Karpas-422 (cell line): ENCODE measurements around the gene DLGAP5. TPM values are rescaled to one million over a fixed set of nuclear protein-coding genes. Genes with fewer than 3 reads are reported as not detected.

Experiments
- DNase-seq: peaks from one replicate; pipeline ENCODE4 v3.0.0-alpha.2; 2015
- H2AFZ ChIP-seq: fragments of 200-600 bp; sonication (generic); 2 replicates; pipeline ENCODE4 v1.6.1; 2014; ENCODE audit warnings: antibody characterized with exemption, low read length, mixed read lengths
- H3K27ac ChIP-seq: fragments of 200-600 bp; sonication (generic); 2 replicates; pipeline ENCODE4 v1.5.1; 2014; ENCODE audit warnings: mild to moderate bottlenecking, low read length, moderate library complexity
- H3K27me3 ChIP-seq: fragments of 200-600 bp; sonication (generic); 2 replicates; pipeline ENCODE4 v1.6.1; 2014; ENCODE audit warnings: low read length, mixed read lengths
- H3K36me3 ChIP-seq: fragments of 200-600 bp; sonication (generic); 2 replicates; pipeline ENCODE4 v1.6.1; 2014; ENCODE audit warnings: low read length, mixed read lengths; ENCODE audit not compliant: insufficient read depth
- H3K4me1 ChIP-seq: fragments of 200-600 bp; sonication (generic); 2 replicates; pipeline ENCODE4 v1.6.1; 2014; ENCODE audit warnings: mild to moderate bottlenecking, low read length, mixed read lengths
- H3K4me2 ChIP-seq: fragments of 200-600 bp; sonication (generic); 2 replicates; pipeline ENCODE4 v1.6.1; 2014; ENCODE audit warnings: low read length, low read depth, mild to moderate bottlenecking; ENCODE audit not compliant: poor library complexity, severe bottlenecking
- H3K4me3 ChIP-seq: fragments of 200-600 bp; sonication (generic); 2 replicates; pipeline ENCODE4 v1.5.1; 2014; ENCODE audit warnings: mild to moderate bottlenecking, antibody characterized with exemption, low read length, mixed read lengths
- H3K79me2 ChIP-seq: fragments of 200-600 bp; sonication (generic); 2 replicates; pipeline ENCODE4 v1.6.1; 2014; ENCODE audit warnings: mild to moderate bottlenecking, low read length, mixed read lengths
- H3K9ac ChIP-seq: fragments of 200-600 bp; sonication (generic); 2 replicates; pipeline ENCODE4 v1.6.0; 2014; ENCODE audit warnings: low read length
- H3K9me2 ChIP-seq: fragments of 200-600 bp; sonication (generic), shearing (Covaris generic); replicated peaks from 2 replicates; pipeline ENCODE4 v1.6.0; 2014; ENCODE audit warnings: mild to moderate bottlenecking, low read length, moderate library complexity; ENCODE audit not compliant: insufficient read depth
- H3K9me3 ChIP-seq: fragments of 300-700, 200-600 bp; sonication (generic); 2 replicates; pipeline ENCODE4 v1.6.1; 2014; ENCODE audit warnings: low read length, mixed read lengths
- H4K20me1 ChIP-seq: fragments of 200-600 bp; sonication (generic); 2 replicates; pipeline ENCODE4 v1.6.1; 2014; ENCODE audit warnings: mild to moderate bottlenecking, antibody characterized with exemption, low read length, low read depth; ENCODE audit not compliant: insufficient read depth
- total RNA-seq: library from RNA; depleted of rRNA; stranded (reverse); fragments of >200 nt; shearing (Covaris generic); gene quantifications from 2 replicates; pipeline ENCODE4 v1.2.3, GENCODE V29; 2014; ENCODE audit warnings: low replicate concordance

DLGAP5 gene
- total RNA-seq, 1 experiment from 2014 or later = 42.4 TPM

DNA sequence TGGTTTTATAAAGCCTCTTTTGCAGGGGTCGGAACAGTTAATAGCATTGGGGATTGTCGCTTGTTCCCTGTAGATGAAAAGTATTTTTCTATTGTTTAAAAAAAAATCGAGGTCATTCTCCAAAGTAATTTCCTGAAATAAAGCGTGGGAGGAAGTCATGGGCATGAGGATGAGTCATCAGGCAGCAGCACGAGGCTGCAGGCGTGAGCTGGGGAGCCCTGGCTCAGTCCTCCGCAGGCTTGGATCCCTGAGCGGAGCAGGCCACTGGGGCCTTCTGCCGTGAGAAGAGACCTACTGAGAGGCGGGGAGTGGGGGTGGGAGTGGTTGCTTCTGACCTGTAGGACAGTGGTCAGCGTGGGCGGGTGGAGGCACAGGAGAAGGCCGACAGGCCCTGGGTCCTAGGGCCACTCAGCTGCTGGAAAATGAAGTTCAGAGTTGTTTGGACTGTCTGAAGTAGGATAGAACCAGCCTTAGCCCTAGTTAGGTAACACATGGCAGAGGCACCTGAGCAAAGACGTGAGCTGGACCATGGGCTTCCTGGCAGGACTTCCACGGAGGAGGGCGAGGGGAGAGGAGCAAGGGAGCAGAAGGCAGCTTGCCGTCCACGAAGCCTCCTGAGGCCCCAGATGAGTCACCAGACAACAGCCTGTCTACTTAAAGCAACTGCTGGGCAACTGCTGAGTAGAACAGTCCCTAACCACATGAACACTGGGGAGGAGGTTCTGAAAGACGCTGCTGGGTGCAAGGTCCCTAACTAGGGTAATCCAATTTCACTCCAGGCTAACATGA lies 83.4 kb downstream of the DLGAP5 start:
- no peaks in the 10 kb centered on the region for H3K36me3 ChIP-seq
- no peak overlapping the region for H3K4me3 ChIP-seq
- no peaks in the 10 kb centered on the region for H3K9me2 ChIP-seq
- H3K27me3 ChIP-seq = peaks cover 5% of the 10 kb centered on the region; the same call in 1 of the 2 replicates
- no peaks in the 10 kb centered on the region for H4K20me1 ChIP-seq
- no peak overlapping the region for H2AFZ ChIP-seq
- no peak overlapping the region for H3K9ac ChIP-seq
- peaks cover 2% of the 10 kb centered on the region for H3K4me1 ChIP-seq
- no peak overlapping the region for H3K4me2 ChIP-seq
- no peak for DNase-seq
- no peaks in the 10 kb centered on the region for H3K79me2 ChIP-seq
- 0 out of 2 replicates have a peak, but pooled peaks cover 4% of the 10 kb centered on the region for H3K9me3 ChIP-seq
- H3K27ac ChIP-seq = no peak overlapping the region

- Histone ChIP-seq H3K9ac (no peak overlapping the region), H3K4me1 (peaks cover 14% of the 10 kb centered on the region), H3K4me3 (no peak overlapping the region), H3K9me3 (0 out of 2 replicates have a peak, but pooled peaks cover 4% of the 10 kb centered on the region), H3K79me2 (no peaks in the 10 kb centered on the region), H2AFZ (no peak overlapping the region), H4K20me1 (no peaks in the 10 kb centered on the region), H3K27me3 (peaks cover 5% of the 10 kb centered on the region; the same call in 1 of the 2 replicates), H3K27ac (no peak overlapping the region), H3K36me3 (no peaks in the 10 kb centered on the region), H3K4me2 (no peak overlapping the region), H3K9me2 (no peaks in the 10 kb centered on the region)
- no peak for DNase-seq
These were observed 85.4 kb downstream of the DLGAP5 start for GRCh38 chr14:55105991-55106390.

GRCh38 chr14:55103971-55104954 lies 87.1 kb downstream of the DLGAP5 start:
- H3K36me3 ChIP-seq = no peaks in the 10 kb centered on the region
- H3K27ac ChIP-seq = no peak overlapping the region
- no peak for DNase-seq
- no peaks in the 10 kb centered on the region for H3K9me2 ChIP-seq
- H3K27me3 ChIP-seq = peaks cover 5% of the 10 kb centered on the region; the same call in 1 of the 2 replicates
- H3K9ac ChIP-seq = no peak overlapping the region
- no peak overlapping the region for H3K4me2 ChIP-seq
- H3K79me2 ChIP-seq = no peaks in the 10 kb centered on the region
- no peak overlapping the region for H3K4me3 ChIP-seq
- no peak overlapping the region for H2AFZ ChIP-seq
- peaks cover 14% of the 10 kb centered on the region for H3K4me1 ChIP-seq
- 0 out of 2 replicates have a peak, but pooled peaks cover 4% of the 10 kb centered on the region for H3K9me3 ChIP-seq
- H4K20me1 ChIP-seq = no peaks in the 10 kb centered on the region

DNA sequence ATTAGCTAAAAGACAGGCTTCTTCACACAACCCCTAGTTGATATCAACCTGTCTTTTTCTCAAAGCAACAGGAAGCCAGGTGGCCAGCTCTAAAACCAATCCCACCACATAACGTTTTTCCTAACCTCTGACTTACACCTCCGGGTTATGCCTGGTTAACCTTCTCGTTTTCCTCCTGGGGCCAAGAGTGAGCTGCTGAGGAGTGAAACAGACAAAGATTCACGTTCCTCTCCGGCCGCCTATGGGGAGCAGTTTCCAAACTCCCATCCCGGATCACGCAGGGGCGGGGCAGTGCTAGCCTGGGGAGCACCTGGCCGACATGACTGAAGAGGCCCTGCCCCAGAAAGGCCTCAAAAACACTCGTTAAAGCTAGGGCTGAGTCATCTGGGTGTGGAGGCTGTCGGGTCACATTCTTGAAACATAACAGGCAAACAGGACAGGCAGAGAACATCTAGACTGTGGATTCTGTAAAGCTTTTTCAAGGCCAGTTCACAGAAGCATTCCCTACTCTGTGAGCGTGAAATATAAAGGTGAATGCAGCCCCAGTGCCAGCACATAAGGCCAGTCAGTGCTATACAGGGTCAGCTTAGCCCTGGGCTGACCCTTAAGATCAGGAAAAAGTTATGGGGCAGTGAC lies 88.3 kb downstream of the DLGAP5 start:
- H3K4me1 ChIP-seq = peaks cover 14% of the 10 kb centered on the region
- H3K9me2 ChIP-seq = no peaks in the 10 kb centered on the region
- no peak for DNase-seq
- no peak overlapping the region for H3K9ac ChIP-seq
- H3K27me3 ChIP-seq = peaks cover 5% of the 10 kb centered on the region; the same call in 1 of the 2 replicates
- H3K4me3 ChIP-seq = no peak overlapping the region
- no peak overlapping the region for H3K4me2 ChIP-seq
- H3K79me2 ChIP-seq = no peaks in the 10 kb centered on the region
- no peaks in the 10 kb centered on the region for H3K36me3 ChIP-seq
- H2AFZ ChIP-seq = no peak overlapping the region
- H4K20me1 ChIP-seq = no peaks in the 10 kb centered on the region
- 0 out of 2 replicates have a peak, but pooled peaks cover 4% of the 10 kb centered on the region for H3K9me3 ChIP-seq
- H3K27ac ChIP-seq = no peak overlapping the region

DNA sequence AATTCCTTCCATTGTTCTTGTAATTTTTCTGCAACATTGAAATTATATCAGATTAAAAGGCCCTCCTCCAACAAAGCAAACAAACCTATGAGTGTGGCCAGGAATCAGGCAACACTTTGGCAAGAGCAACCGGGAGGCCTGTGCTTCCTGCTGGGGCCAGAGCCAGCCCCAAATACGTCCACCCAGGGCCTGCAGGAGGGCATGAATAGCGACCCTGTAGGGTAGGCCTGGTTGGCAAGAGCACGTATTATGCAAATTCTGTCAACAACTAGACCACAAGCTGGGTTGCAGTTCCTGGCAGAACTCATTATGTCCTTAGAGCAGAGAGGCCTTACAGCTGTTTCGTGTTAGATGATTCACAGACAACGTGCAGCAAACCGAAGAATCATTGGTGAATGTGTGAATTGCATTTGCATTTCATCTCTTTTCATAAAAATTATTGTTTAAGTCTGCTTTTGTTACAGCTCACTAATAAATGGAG lies 89.2 kb downstream of the DLGAP5 start:
- Histone ChIP-seq H4K20me1 (no peaks in the 10 kb centered on the region), H3K4me2 (peak overlapping the region; percentile 39), H3K79me2 (no peaks in the 10 kb centered on the region), H3K4me3 (no peak overlapping the region), H3K9me3 (0 out of 2 replicates have a peak, but pooled peaks cover 4% of the 10 kb centered on the region), H3K9ac (no peak overlapping the region), H3K27ac (no peak overlapping the region), H3K36me3 (no peaks in the 10 kb centered on the region), H3K4me1 (peaks cover 14% of the 10 kb centered on the region), H3K27me3 (peaks cover 5% of the 10 kb centered on the region; the same call in 1 of the 2 replicates), H3K9me2 (no peaks in the 10 kb centered on the region), H2AFZ (no peak overlapping the region)
- DNase-seq = peak; percentile 71

DNA sequence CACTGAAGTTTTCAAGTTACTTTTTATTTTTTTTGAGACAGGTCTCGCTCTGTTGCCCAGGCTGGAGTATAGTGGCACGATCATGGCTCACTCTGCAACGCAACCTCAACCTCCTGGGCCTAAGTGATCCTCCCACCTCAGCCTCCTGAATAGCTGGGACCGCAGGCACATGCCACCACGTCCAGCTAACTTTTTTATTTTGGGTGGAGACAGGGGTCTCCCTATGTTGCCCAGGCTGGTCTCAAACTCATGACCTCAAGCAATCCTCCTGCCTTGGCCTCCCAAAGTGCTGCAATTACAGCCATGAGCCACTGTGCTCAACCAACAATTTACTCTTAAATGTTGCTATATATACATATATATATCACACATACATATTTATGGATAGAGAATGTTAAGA lies 89.7 kb downstream of the DLGAP5 start:
- Histone ChIP-seq H3K36me3 (no peaks in the 10 kb centered on the region), H3K4me3 (no peak overlapping the region), H3K9me2 (no peaks in the 10 kb centered on the region), H3K27ac (no peak overlapping the region), H3K9ac (no peak overlapping the region), H3K9me3 (0 out of 2 replicates have a peak, but pooled peaks cover 4% of the 10 kb centered on the region), H3K27me3 (peaks cover 5% of the 10 kb centered on the region; the same call in 1 of the 2 replicates), H4K20me1 (no peaks in the 10 kb centered on the region), H2AFZ (no peak overlapping the region), H3K4me1 (peaks cover 14% of the 10 kb centered on the region), H3K79me2 (no peaks in the 10 kb centered on the region), H3K4me2 (no peak overlapping the region)
- DNase-seq = no peak

- no peaks in the 10 kb centered on the region for H3K36me3 ChIP-seq
- H3K9ac ChIP-seq = no peak overlapping the region
- H3K4me2 ChIP-seq = no peak overlapping the region
- H4K20me1 ChIP-seq = no peaks in the 10 kb centered on the region
- H3K4me3 ChIP-seq = no peak overlapping the region
- no peaks in the 10 kb centered on the region for H3K9me2 ChIP-seq
- H3K27me3 ChIP-seq = peaks cover 5% of the 10 kb centered on the region; the same call in 1 of the 2 replicates
- H3K27ac ChIP-seq = no peak overlapping the region
- H3K4me1 ChIP-seq = peaks cover 14% of the 10 kb centered on the region
- H3K79me2 ChIP-seq = no peaks in the 10 kb centered on the region
- no peak for DNase-seq
- no peak overlapping the region for H2AFZ ChIP-seq
- H3K9me3 ChIP-seq = 0 out of 2 replicates have a peak, but pooled peaks cover 4% of the 10 kb centered on the region
These were observed 91.6 kb downstream of the DLGAP5 start for GRCh38 chr14:55099756-55100155.
